ENCODE data around the gene UBE2I.
"Not testable (repeated sequence)": the region's sequence is repeated elsewhere in the genome, so short reads cannot be mapped to it uniquely, and the experiment has no call there.

The UBE2I gene

GRCh38 chr16:1325261-1325660 is 15.8 kb downstream of the UBE2I start:
- no peak for DNase-seq (ENCODE audit: low read depth, low spot score)
- ChIA-PET POLR2A (interaction anchor here (1.1 kb wide), 1 partner anchor 8 kb away, joined by 3 read pairs; no protein-coding TSS in a partner anchor), CTCF (no interaction called here)
- no peak for TF ChIP-seq CTCF (IDR thresholded peaks at IDR 0.05; ENCODE audit: insufficient read depth, low read length, missing control alignments)
- H3K4me3 ChIP-seq (ENCODE audit: low read depth, low read length) = no peak overlapping the region

GRCh38 chr16:1325673-1326371 is 16.4 kb downstream of the UBE2I start:
- H3K4me3 ChIP-seq (ENCODE audit: low read depth, low read length) = no peak overlapping the region
- CTCF ChIA-PET = no interaction called here
- POLR2A ChIA-PET = interaction anchor here (1.1 kb wide), 1 partner anchor 8 kb away, joined by 3 read pairs; no protein-coding TSS in a partner anchor
- no peak for DNase-seq (ENCODE audit: low read depth, low spot score)
- TF ChIP-seq CTCF (IDR thresholded peaks at IDR 0.05; ENCODE audit: insufficient read depth, low read length, missing control alignments) = no peak

- no peak for TF ChIP-seq CTCF (IDR thresholded peaks at IDR 0.05; ENCODE audit: insufficient read depth, low read length, missing control alignments)
- CTCF ChIA-PET = interaction anchor here (0.9 kb wide), 1 partner anchor 8 kb away, joined by 3 read pairs; no protein-coding TSS in a partner anchor
- H3K4me3 ChIP-seq (ENCODE audit: low read depth, low read length) = no peak overlapping the region
- POLR2A ChIA-PET = interaction anchor here (0.7 kb wide), 1 partner anchor 9 kb away, joined by 3 read pairs; no protein-coding TSS in a partner anchor
- DNase-seq (ENCODE audit: low read depth, low spot score) = no peak
Measured at GRCh38 chr16:1326391-1326790, 17.0 kb downstream of the UBE2I start.

GRCh38 chr16:1326946-1327618 is 17.6 kb downstream of the UBE2I start:
- no peak for TF ChIP-seq CTCF (IDR thresholded peaks at IDR 0.05; ENCODE audit: insufficient read depth, low read length, missing control alignments)
- H3K4me3 ChIP-seq (ENCODE audit: low read depth, low read length) = no peak overlapping the region
- DNase-seq (ENCODE audit: low read depth, low spot score) = no peak
- POLR2A ChIA-PET = interaction anchor here (0.6 to 0.7 kb wide), 2 partner anchors 8 to 14 kb away, joined by 3 read pairs; no protein-coding TSS in a partner anchor
- CTCF ChIA-PET = interaction anchor here (0.9 kb wide), 1 partner anchor 9 kb away, joined by 3 read pairs; no protein-coding TSS in a partner anchor

- H3K4me3 ChIP-seq (ENCODE audit: low read depth, low read length) = no peak overlapping the region
- DNase-seq (ENCODE audit: low read depth, low spot score) = no peak
- POLR2A ChIA-PET = interaction anchor here (0.6 kb wide), 1 partner anchor 14 kb away, joined by 3 read pairs; no protein-coding TSS in a partner anchor
- CTCF ChIA-PET = no interaction called here
- TF ChIP-seq CTCF (IDR thresholded peaks at IDR 0.05; ENCODE audit: insufficient read depth, low read length, missing control alignments) = no peak
Measured at GRCh38 chr16:1327619-1327947, 18.1 kb downstream of the UBE2I start.

- H3K4me3 ChIP-seq (ENCODE audit: low read depth, low read length); CTCF ChIA-PET; DNase-seq (ENCODE audit: low read depth, low spot score); POLR2A ChIA-PET: not testable (repeated sequence)
Measured at GRCh38 chr16:1328136-1328535, 18.7 kb downstream of the UBE2I start.

GRCh38 chr16:1328961-1329360 is 19.5 kb downstream of the UBE2I start:
- DNase-seq (ENCODE audit: low read depth, low spot score); H3K4me3 ChIP-seq (ENCODE audit: low read depth, low read length); POLR2A ChIA-PET: not testable (repeated sequence)
- CTCF ChIA-PET = interaction anchor here (1.2 kb wide), 1 partner anchor 9 kb away, joined by 3 read pairs; no protein-coding TSS in a partner anchor
